ENCODE results near the gene CREB3L2. TPM values are rescaled to one million over a fixed set of nuclear protein-coding genes. Genes with fewer than 3 reads are reported as not detected.

The CREB3L2 gene
- total and polyA plus RNA-seq, 2 of the 4 experiments (the other 2 are of a cell fraction) = 42.3 to 57.9 TPM

DNA sequence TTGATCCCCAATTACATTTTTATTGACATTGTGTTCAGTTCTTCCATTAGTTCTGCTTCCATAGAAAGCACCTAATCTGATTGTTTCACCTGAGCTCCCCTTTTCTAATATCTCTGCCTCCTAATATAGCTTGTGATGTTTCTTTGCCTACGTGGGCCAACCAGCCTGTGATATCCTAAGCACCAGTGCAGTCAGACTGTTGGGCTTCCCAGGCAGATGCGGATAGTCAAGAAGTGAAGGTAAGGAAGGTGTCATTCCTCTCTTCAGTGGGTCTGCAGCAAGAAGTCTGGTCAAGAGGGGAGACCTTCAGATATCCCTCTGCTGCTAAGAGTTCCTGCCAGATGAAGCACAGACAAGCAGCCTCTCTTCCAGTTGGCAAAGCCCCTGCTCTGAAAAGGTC lies 138.9 kb downstream of the CREB3L2 start:
- no peak overlapping the region for H2BK120ac ChIP-seq (ENCODE audit: low read depth, low read length)
- no peaks in the 10 kb centered on the region for H3K27me3 ChIP-seq (ENCODE audit: control insufficient read depth, insufficient read depth, low read length)
- H4K20me1 ChIP-seq (ENCODE audit: insufficient read depth, low read length) = no peaks in the 10 kb centered on the region
- H3K4ac ChIP-seq (ENCODE audit: low read depth, low read length) = no peak overlapping the region
- dilution Hi-C loops (cut with HindIII; ENCODE audit: low sequenced_read_pairs, unreplicated experiment) = no loop called here
- no peak for ATAC-seq (ENCODE audit: low read depth)
- POLR2A ChIA-PET (ENCODE audit: unreplicated experiment) = no interaction called here
- H3K23ac ChIP-seq (ENCODE audit: low read depth, low read length) = peak overlapping the region; percentile 25; the same call in 1 of the 2 replicates
- intact Hi-C loops (cut with micrococcal nuclease) = no loop called here
- no peak overlapping the region for H4K8ac ChIP-seq (ENCODE audit: low read depth in 2 of 2, low read length in 2 of 2)
- peaks cover 7 to 18% of the 10 kb centered on the region in 2 experiments; a peak in 1 of 4 replicates for H3K79me1 ChIP-seq (ENCODE audit: low read depth in 1 of 2, low read length in 2 of 2)
- H2AK5ac ChIP-seq (ENCODE audit: low read depth, low read length) = no peak overlapping the region
- peaks cover 8% of the 10 kb centered on the region; the same call in 1 of the 2 replicates for H3K9me1 ChIP-seq (ENCODE audit: insufficient read depth, low read length)
- H3K56ac ChIP-seq (ENCODE audit: extremely low read depth, insufficient read depth, low read length) = no peak overlapping the region
- H4K91ac ChIP-seq (ENCODE audit: insufficient read depth, low read depth, low read length) = no peak overlapping the region
- no peak overlapping the region for H3K4me3 ChIP-seq (ENCODE audit: insufficient read depth, low read depth, low read length)
- DNase-seq = no peak
- no peak for TF ChIP-seq RAD21 (IDR thresholded peaks at IDR 0.05; ENCODE audit: low read length)
- CTCF ChIA-PET = interaction anchor here (1.2 kb wide), 1 partner anchor 19 kb away, joined by 3 read pairs; no protein-coding TSS in a partner anchor
- no peak overlapping the region for H3K27ac ChIP-seq (ENCODE audit: insufficient read depth, low read length)
- H2BK20ac ChIP-seq (ENCODE audit: low read depth, low read length) = no peak overlapping the region
- in situ Hi-C loops (cut with MboI; ENCODE audit: low sequenced_read_pairs) = no loop called here
- H3K4me1 ChIP-seq (ENCODE audit: control insufficient read depth, insufficient read depth, low read length) = no peaks in the 10 kb centered on the region
- H2BK15ac ChIP-seq (ENCODE audit: low read depth, low read length) = no peak overlapping the region
- no peak overlapping the region for H2AK9ac ChIP-seq (replicated peaks; ENCODE audit: low read depth, low read length, poor library complexity)
- no peak overlapping the region for H2BK5ac ChIP-seq (ENCODE audit: low read depth, low read length, poor library complexity, severe bottlenecking)
- H3K9me3 ChIP-seq (ENCODE audit: control insufficient read depth, insufficient read depth, low read length) = no peaks in the 10 kb centered on the region
- BruUV-seq (replicated peaks) = no TSS peak
- H4K5ac ChIP-seq (ENCODE audit: low read depth, low read length) = no peak overlapping the region
- H3K18ac ChIP-seq (ENCODE audit: low read depth, low read length) = no peak overlapping the region
- no peak overlapping the region for H3K9ac ChIP-seq (ENCODE audit: low read depth, low read length)
- no peak overlapping the region for H3K14ac ChIP-seq (replicated peaks; ENCODE audit: low read depth, low read length)
- WGBS, 2 experiments (ENCODE audit: extremely low coverage in 2 of 2, insufficient read length in 1 of 2) = no CpG with 5 or more reads among the region's 2 CpGs
- H2AFZ ChIP-seq (replicated peaks; ENCODE audit: low read length, poor library complexity) = no peak overlapping the region
- no peak overlapping the region for H3K4me2 ChIP-seq (ENCODE audit: low read depth, low read length)
- peaks cover 21% of the 10 kb centered on the region for H3K36me3 ChIP-seq (ENCODE audit: control insufficient read depth, insufficient read depth, low read length)
